Lung (tissue), 12 donors: Measurements from ENCODE around the gene GLB1L2. TPM values are rescaled to one million over a fixed set of nuclear protein-coding genes. Genes with fewer than 3 reads are reported as not detected.
"Not testable (repeated sequence)": the region's sequence is repeated elsewhere in the genome, so short reads cannot be mapped to it uniquely, and the experiment has no call there.

Experiments used
- ATAC-seq: fragments of 200-7000 bp; cut with Tn5 transposase; one replicate; pipeline ENCODE4 v1.9.1; 2020; ENCODE audit warnings: moderate number of reproducible peaks; ENCODE audit not compliant: insufficient read depth, low FRiP score
- DNase-seq, 3 donors: peaks; one replicate each; pipeline ENCODE4 v3.0.0-alpha.2; 2013 to 2017
- H3K27ac ChIP-seq, 2 donors: one replicate each; pipeline ENCODE4 v1.5.1; 2013; ENCODE audit warnings: mild to moderate bottlenecking in 2 of 2, moderate library complexity in 2 of 2, control low read depth in 1 of 2, inconsistent platforms in 1 of 2, low read depth in 1 of 2, low read length in 1 of 2
- H3K27me3 ChIP-seq, 3 donors: one replicate each; pipeline ENCODE4 v1.5.1; 2013; ENCODE audit warnings: low read length in 2 of 3; ENCODE audit not compliant: control insufficient read depth in 3 of 3, insufficient read depth in 3 of 3
- H3K36me3 ChIP-seq, 4 donors: one replicate each; pipeline ENCODE4 v1.5.1; 2013; ENCODE audit warnings: low read length in 4 of 4, mild to moderate bottlenecking in 1 of 4, moderate library complexity in 1 of 4; ENCODE audit not compliant: control insufficient read depth in 4 of 4, insufficient read depth in 4 of 4
- H3K4me1 ChIP-seq, 5 donors: one replicate each; pipeline ENCODE4 v1.5.1; 2013; ENCODE audit warnings: low read length in 5 of 5, mild to moderate bottlenecking in 2 of 5, moderate library complexity in 1 of 5; ENCODE audit not compliant: control insufficient read depth in 5 of 5, insufficient read depth in 5 of 5
- H3K4me3 ChIP-seq: one replicate; pipeline ENCODE4 v1.5.1; 2013; ENCODE audit warnings: mild to moderate bottlenecking, control low read depth, moderate library complexity
- H3K9ac ChIP-seq, 2 donors: one replicate each; pipeline ENCODE4 v1.5.1; 2013; ENCODE audit warnings: low read length in 2 of 2, control low read depth in 1 of 2; ENCODE audit not compliant: insufficient read depth in 1 of 2
- H3K9me3 ChIP-seq, 4 donors: one replicate each; pipeline ENCODE4 v1.5.1; 2013; ENCODE audit warnings: low read length in 3 of 4, mild to moderate bottlenecking in 1 of 4, moderate library complexity in 1 of 4; ENCODE audit not compliant: control insufficient read depth in 4 of 4, insufficient read depth in 3 of 4
- CTCF ChIP-seq: IDR thresholded peaks from 2 replicates; pipeline ENCODE4 v1.5.1; 2012; ENCODE audit warnings: mild to moderate bottlenecking; ENCODE audit errors: control extremely low read depth, extremely low read depth
- WGBS, 2 donors: extraction: QIAGEN DNeasy Blood & Tissue Kit; methylation state at CpG; one replicate each; pipeline ENCODE4 v1.1.7; 2013; 5-methylcytosine and 5-hydroxymethylcytosine counted together
- polyA plus RNA-seq, 2 donors: library from polyadenylated mRNA; stranded (reverse); fragments of 200-250 nt; gene quantifications; one replicate each; pipeline ENCODE4 v1.2.1, GENCODE V29; 2013
- total RNA-seq, 2 donors: library from RNA; depleted of rRNA in 1 of 2; stranded (reverse); fragments of >200 nt in 1 of 2; gene quantifications; one replicate each; pipeline ENCODE4 v1.2.1, GENCODE V29; 2014 to 2021
- donor health status: control.
- donor health status: control.
- donor health status: Bipolar disorder and iron deficiency.
- donor health status: healthy.
- donor health status: DM: yes; HTN: yes; CAD: no.

Gene GLB1L2
- total and polyA plus RNA-seq, 4 donors: 7.1 to 13.6 (median 9.3) TPM

- H3K27ac ChIP-seq: no peak overlapping the region
- no peaks in the 10 kb centered on the region for H3K4me1 ChIP-seq
- no peak for TF ChIP-seq CTCF
- no peaks in the 10 kb centered on the region for H3K9me3 ChIP-seq
- no peak for DNase-seq
- no peak for ATAC-seq
- H3K27me3 ChIP-seq: no peaks in the 10 kb centered on the region
- WGBS, 2 donors: 90 to 93% methylated on average over 30 of the region's 30 CpGs
- H3K9ac ChIP-seq: no peak overlapping the region
- H3K36me3 ChIP-seq: no peaks in the 10 kb centered on the region
- no peak overlapping the region for H3K4me3 ChIP-seq
Measured at GRCh38 chr11:134342572-134343340, 11.0 kb downstream of the GLB1L2 start.

- no peak for DNase-seq
- no peak for ATAC-seq
- no peaks in the 10 kb centered on the region for H3K27me3 ChIP-seq
Measured at GRCh38 chr11:134343646-134344045, 11.9 kb downstream of the GLB1L2 start.

GRCh38 chr11:134344497-134345236 lies 12.9 kb downstream of the GLB1L2 start:
- not testable (repeated sequence) for H3K27ac ChIP-seq, H3K4me1 ChIP-seq, DNase-seq, H3K4me3 ChIP-seq, ATAC-seq, H3K9ac ChIP-seq, H3K27me3 ChIP-seq, H3K9me3 ChIP-seq, H3K36me3 ChIP-seq
- 86 to 91% methylated on average over 24 to 27 of the region's 28 CpGs for WGBS, 2 donors

More at GRCh38 chr11:134343646-134344045, 11.9 kb downstream of the GLB1L2 start:
- Histone ChIP-seq H3K4me3 (no peak overlapping the region), H3K9me3 (no peaks in the 10 kb centered on the region), H3K36me3 (no peaks in the 10 kb centered on the region), H3K4me1 (no peaks in the 10 kb centered on the region), H3K9ac (no peak overlapping the region), H3K27ac (no peak overlapping the region)
- WGBS, 2 donors: 88 to 92% methylated on average over 15 of the region's 15 CpGs
- TF ChIP-seq CTCF: no peak

- Histone ChIP-seq H3K4me3 (no peak overlapping the region), H3K9me3 (no peaks in the 10 kb centered on the region), H3K27me3 (no peaks in the 10 kb centered on the region), H3K27ac (no peak overlapping the region), H3K36me3 (no peaks in the 10 kb centered on the region), H3K4me1 (no peaks in the 10 kb centered on the region), H3K9ac (no peak overlapping the region)
- no peak for TF ChIP-seq CTCF
- ATAC-seq: no peak
- 83 to 90% methylated on average over 4 of the region's 4 CpGs for WGBS, 2 donors
- DNase-seq: no peak
Measured at GRCh38 chr11:134345237-134345550, 13.4 kb downstream of the GLB1L2 start.
